ENCODE data around the gene OR4E1.

GRCh38 chr14:21643407-21643806 lies 30.2 kb downstream of the OR4E1 start:
- TF ChIP-seq POLR2A (IDR thresholded peaks at IDR 0.05; ENCODE audit: low read depth, low read length) (no peak), POLR2AphosphoS5 (IDR thresholded peaks at IDR 0.05; ENCODE audit: low read depth, low read length) (no peak), TAF1 (IDR thresholded peaks at IDR 0.05; ENCODE audit: low read depth, low read length) (no peak)
